ENCODE data around the gene TMEM181.
"Not testable (repeated sequence)": the region's sequence is repeated elsewhere in the genome, so short reads cannot be mapped to it uniquely, and the experiment has no call there.

TMEM181 gene

DNA sequence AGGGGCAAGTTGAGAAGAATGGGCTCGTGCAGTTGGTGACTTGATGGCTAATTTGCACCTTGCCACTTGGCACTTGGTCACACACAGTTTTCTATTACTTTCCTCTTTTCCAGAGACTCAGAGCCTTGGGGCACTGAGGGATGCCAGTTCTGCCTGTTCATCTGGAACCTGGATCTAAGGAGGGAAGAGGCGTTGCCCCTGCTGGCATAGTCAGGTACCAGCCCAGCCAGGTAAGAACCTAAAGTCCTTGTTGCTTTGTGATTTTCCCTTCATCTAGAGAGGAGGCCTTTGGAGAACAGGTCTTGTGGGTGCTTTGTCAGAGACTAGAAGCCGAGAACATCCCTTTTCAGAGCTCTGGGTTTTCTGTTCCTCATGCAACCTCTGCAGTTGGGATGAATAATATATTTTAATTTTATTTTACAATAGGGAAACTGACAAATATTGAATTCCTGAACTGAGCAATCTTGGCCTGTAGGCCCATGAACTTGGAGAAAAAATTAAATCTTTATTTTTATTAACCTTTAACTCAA lies 101.3 kb downstream of the TMEM181 start:
- no peak for DNase-seq (ENCODE audit: low spot score)

- DNase-seq (ENCODE audit: low spot score), result no peak
Observed at GRCh38 chr6:158662607-158662953, 102.7 kb downstream of the TMEM181 start.

- peak; percentile 37 for DNase-seq (ENCODE audit: low spot score)
Observed at GRCh38 chr6:158662954-158663624, 103.2 kb downstream of the TMEM181 start.

GRCh38 chr6:158663625-158664165 lies 103.8 kb downstream of the TMEM181 start:
- no peak for DNase-seq (ENCODE audit: low spot score)

DNA sequence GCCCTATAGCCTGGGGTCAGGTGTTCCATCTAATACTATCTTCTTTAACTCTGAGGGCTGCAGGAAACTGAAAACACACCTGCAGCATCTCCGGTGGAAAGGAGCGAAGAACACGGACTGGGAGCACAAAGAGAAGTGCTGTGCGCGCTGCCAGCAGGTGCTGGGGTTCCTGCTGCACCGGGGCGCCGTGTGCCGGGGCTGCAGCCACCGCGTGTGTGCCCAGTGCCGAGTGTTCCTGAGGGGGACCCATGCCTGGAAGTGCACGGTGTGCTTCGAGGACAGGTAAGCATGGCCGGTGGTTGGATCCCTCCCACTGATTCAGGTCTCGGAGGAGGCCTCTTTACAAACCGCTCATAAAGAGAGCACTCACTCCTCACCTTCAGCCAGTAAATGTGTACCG lies 105.4 kb downstream of the TMEM181 start:
- no peak for DNase-seq (ENCODE audit: low spot score)

GRCh38 chr6:158666628-158667359 lies 106.9 kb downstream of the TMEM181 start:
- peak; percentile 61 for DNase-seq (ENCODE audit: low spot score)

- DNase-seq (ENCODE audit: low spot score), result no peak
Observed at GRCh38 chr6:158667360-158667981, 107.6 kb downstream of the TMEM181 start.

GRCh38 chr6:158668707-158669103 lies 108.8 kb downstream of the TMEM181 start:
- no peak for DNase-seq (ENCODE audit: low spot score)

DNA sequence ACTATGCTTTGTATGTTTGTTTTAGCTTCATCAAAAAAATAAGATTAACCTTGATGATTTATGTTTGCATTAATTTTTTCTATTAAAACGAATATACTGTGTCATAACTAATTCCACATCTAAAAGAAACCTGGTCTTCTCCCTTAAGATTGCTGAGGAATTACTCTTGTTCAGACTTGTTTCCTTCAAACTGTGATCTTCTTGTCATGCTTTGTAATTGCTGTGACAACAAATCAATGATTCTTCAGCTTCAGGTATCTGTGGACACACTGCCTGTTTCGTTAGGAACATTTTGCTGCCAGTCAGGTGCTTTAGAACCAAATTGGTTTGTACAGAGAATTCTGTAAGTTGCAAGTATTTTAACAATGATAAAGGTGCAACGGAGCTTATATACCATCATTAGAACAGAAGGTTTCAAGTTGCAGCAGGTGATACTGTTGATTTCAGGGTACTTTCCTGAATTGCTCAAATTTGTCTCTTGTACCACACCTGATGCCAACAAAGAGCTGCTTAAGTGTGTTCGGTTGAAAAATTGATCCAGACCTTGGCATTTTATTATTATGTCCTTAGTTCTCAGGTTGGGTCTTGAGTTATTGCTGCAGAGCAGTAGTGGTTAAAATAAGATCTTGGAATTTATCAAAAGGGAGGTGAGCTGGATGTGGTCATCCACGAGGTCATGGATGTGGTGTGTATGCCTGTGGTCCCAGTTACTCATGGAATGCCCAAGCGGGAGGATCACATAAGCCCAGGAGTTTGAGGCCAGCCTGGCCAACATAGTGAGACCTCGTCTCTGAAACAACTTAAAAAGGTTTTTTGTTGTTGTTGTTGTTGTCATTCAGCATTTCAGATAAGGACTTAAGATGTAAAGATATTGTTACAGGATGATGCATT lies 109.5 kb downstream of the TMEM181 start:
- no peak for DNase-seq (ENCODE audit: low spot score)

DNA sequence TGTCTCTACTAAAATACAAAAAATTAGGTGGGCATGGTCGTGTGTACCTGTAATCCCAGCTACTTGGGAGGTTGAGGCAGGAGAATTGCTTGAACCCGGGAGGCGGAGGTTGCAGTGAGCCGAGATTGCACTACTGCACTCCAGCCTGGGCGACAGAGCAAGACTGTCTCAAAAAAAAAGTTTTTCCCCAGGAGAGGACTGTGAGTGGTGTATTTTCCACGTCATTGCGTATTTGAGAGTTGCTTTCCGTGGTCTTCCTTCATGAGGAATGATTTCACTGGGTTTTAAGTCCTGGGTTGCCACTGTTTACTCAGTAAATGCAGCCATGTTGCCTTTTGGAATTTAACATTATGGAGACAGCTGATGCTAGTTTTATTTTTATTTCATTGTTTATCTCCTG lies 112.2 kb downstream of the TMEM181 start:
- not testable (repeated sequence) for DNase-seq (ENCODE audit: low spot score)

DNA sequence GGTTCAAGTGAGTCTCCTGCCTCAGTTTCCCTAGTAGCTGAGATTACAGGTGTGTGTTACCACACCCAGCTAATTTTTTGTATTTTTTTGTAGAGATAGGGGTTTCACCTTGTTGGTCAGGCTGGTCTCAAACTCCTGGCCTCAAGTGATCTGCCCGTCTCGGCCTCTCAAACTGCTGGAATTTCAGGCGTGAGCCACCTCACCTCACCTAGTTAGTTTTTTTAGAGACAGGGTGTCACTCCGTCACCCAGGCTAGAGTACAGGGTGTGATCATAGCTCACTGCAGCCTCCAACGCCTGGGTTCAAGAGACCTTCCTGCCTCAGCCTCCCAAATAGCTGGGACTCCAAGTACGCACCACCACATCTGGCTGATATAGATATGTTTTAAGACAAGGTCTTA lies 112.8 kb downstream of the TMEM181 start:
- DNase-seq (ENCODE audit: low spot score), result no peak

- no peak for DNase-seq (ENCODE audit: low spot score)
Observed at GRCh38 chr6:158674342-158675131, 114.6 kb downstream of the TMEM181 start.

- DNase-seq (ENCODE audit: low spot score), result not testable (repeated sequence)
Observed at GRCh38 chr6:158677094-158677493, 117.2 kb downstream of the TMEM181 start.

- DNase-seq (ENCODE audit: low spot score), result no peak
Observed at GRCh38 chr6:158677906-158678578, 118.2 kb downstream of the TMEM181 start.

DNA sequence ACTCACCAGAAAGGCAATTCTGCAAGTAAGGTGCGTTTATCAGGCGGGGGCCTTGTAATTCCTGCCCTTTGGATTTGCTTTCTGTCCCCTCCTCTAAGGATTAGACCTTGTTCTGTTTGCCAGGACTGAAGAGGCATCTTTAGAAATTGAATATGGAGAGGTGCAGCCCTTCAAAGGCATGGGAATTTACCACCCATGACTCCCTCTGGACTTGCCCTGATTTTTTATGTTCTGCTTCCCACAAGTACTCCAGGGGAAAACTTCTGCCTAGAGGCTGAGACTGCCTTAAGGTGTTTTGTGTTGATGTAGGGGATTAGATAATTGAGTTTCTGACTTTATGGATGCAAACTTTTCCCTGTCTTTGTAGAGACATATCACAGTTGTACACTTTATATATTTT lies 120.1 kb downstream of the TMEM181 start:
- DNase-seq (ENCODE audit: low spot score), result no peak

DNA sequence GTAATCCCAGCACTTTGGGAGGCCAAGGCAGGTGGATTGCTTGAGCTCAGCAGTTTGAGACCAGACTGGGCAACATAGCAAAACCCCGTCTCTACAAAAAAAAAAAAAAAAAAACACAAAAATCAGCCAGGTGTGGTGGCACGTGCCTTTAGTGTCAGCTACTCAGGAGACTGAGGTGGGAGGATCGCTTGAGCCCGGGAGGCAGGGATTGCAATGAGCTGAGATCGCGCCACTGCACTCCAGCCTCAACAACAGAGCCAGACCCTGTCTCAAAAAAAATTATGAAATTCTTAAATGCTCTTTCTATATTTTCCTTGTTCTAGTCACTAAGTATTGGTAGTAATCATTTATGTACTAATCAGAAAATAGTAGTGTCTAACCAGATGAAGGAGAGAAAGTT lies 120.6 kb downstream of the TMEM181 start:
- no peak for DNase-seq (ENCODE audit: low spot score)

DNA sequence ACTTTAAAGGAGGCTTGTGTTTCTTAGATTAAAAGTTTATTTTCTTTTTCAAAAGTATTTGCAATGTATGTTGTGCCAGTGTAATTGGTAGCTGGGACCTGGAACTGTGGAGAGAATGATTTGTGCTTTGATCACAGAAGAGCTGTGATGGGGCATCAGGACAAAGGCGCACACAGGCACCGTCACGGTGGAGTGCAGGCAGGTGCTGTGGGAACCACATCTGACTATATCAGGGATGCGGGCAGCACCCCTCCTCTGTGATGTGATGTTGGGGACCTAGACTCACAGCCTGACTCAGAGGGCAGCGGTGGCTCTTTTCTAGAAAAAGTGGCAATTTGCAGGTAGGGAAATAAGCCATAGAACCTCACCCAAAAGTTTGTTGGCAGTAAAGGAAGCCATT lies 124.4 kb downstream of the TMEM181 start:
- no peak for DNase-seq (ENCODE audit: low spot score)

- no peak for DNase-seq (ENCODE audit: low spot score)
Observed at GRCh38 chr6:158684745-158685324, 124.9 kb downstream of the TMEM181 start.
